Testis (tissue), 2 donors: Measurements from ENCODE around the gene FSD1.

Experiments used
- POLR2A ChIP-seq: fragments of 450-650 bp; IDR thresholded peaks from one replicate; pipeline ENCODE4 v1.6.1; 2017; ENCODE audit warnings: antibody characterized with exemption, mild to moderate bottlenecking, moderate library complexity
- TF ChIP-seq, protein P1 (sequence below), 3 experiments: fragments of 450-650 bp in 2 of 3; fragments of 200-600 bp in 1 of 3; sonication (generic) in 1 of 3; IDR thresholded peaks; one replicate each; pipeline ENCODE4 v1.5.1; 2016 to 2019; ENCODE audit warnings: antibody characterized with exemption in 3 of 3, mild to moderate bottlenecking in 2 of 3, moderate library complexity in 1 of 3

DNA sequence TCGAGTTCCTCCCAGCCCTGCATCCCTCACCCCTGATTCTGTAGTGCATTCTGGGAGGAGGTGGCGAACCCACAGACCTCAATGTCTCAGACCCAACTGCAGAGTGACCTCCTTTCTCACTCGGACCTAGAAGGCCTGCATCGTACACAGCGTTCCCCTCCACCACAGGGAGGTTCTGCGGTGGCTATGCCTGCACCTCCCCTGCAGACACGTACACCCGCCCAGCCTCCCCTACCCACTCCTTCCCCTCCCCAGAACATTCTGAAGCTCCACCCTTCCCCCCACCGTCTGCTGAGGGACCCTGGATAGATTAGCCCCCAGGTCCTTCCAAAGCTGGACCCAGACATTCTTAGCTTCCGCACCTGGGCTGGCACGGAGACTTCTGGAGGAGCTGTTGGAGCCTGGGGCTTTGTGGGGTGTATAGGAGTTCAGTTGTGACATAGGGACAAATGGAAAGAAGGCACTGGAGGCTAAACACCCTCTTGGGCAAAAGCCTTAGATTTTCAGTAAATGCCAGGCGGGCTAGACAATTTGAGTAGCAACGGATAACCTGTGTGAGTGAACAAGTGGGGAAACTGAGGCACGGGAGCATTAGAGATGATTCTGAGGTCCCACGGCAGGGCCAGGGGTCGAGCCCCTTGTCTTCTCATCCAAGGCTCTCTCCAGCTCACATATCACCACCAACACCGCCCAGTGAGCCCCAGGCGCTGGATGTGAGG is 420 bp upstream of the FSD1 start:
- TF ChIP-seq, protein P1, sequence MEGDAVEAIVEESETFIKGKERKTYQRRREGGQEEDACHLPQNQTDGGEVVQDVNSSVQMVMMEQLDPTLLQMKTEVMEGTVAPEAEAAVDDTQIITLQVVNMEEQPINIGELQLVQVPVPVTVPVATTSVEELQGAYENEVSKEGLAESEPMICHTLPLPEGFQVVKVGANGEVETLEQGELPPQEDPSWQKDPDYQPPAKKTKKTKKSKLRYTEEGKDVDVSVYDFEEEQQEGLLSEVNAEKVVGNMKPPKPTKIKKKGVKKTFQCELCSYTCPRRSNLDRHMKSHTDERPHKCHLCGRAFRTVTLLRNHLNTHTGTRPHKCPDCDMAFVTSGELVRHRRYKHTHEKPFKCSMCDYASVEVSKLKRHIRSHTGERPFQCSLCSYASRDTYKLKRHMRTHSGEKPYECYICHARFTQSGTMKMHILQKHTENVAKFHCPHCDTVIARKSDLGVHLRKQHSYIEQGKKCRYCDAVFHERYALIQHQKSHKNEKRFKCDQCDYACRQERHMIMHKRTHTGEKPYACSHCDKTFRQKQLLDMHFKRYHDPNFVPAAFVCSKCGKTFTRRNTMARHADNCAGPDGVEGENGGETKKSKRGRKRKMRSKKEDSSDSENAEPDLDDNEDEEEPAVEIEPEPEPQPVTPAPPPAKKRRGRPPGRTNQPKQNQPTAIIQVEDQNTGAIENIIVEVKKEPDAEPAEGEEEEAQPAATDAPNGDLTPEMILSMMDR (IDR thresholded peaks at IDR 0.05): no peak
- no peak for TF ChIP-seq POLR2A
